Measurements from ENCODE around the gene CHRNB2.

DNA sequence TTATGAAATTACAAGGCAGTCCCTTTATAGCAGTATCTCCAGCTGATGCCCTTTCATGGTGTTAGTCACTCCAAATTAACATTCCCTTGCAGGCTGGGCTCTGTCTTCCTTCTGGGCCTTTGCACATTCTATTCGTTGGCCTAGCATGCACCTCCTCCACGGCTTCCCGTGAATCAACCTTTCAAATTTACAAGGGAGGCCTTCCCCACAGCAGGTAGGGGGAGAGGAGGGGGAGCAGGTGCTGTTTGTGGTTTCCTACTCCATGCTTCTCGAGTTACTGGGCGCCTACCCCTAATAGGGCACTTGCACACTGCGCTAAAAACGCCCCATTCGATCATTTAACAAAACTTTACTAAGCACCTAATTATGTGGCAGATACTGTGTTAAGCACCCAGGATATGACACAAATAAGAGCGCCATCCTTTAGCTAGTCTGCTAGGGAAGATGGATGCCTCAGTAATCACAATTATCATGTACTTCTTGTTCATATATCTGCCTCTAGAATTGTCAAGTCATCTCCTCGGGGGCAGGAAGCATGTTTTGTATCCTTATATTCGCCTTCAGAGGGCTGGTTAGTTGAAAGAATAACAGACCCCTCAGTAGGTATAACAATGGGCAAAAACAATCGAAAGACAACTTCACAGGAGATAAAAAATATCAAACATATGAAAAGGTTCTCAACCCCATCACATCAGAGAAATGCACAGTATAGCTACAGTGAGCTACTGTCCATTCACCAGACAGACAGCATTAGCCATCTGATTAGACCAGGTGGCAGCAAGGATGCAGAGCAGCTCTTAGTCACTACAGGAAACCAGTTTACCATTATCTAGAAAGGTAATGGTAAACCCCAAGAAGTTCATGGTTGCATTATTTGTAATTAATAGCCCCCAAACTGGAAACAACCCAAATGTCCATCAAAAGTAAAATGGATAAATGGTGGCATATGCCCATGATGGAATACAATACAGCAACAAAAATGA lies 42.1 kb downstream of the CHRNB2 start:
- TF ChIP-seq CTCF (IDR thresholded peaks at IDR 0.05; ENCODE audit: insufficient read depth, low read length, poor library complexity, severe bottlenecking): no peak
- no peak for TF ChIP-seq EZH2phosphoT487 (conservative IDR thresholded peaks at IDR 0.05; ENCODE audit: low read length)
